Neutrophil (primary cell): Measurements from ENCODE around the gene SEMA3B.

Source experiments
- H3K27ac ChIP-seq: fragments of 200-600 bp; sonication (generic); 2 replicates; pipeline ENCODE4 v1.5.1; 2016; ENCODE audit warnings: mild to moderate bottlenecking, moderate library complexity
- H3K27me3 ChIP-seq: fragments of 200-600 bp; sonication (generic); 2 replicates; pipeline ENCODE4 v1.6.0; 2016; ENCODE audit warnings: mild to moderate bottlenecking
- H3K36me3 ChIP-seq: fragments of 200-600 bp; sonication (generic); 2 replicates; pipeline ENCODE4 v1.5.1; 2017
- H3K4me1 ChIP-seq, 2 experiments: fragments of 200-600 bp in 1 of 2; sonication (generic) in 1 of 2; 1 replicate in 1 of 2; 2 replicates in 1 of 2; pipeline versions ENCODE4 v1.5.1 to v1.6.1; 2013 to 2016; ENCODE audit warnings: low read depth in 1 of 2, low read length in 1 of 2, mild to moderate bottlenecking in 1 of 2, moderate library complexity in 1 of 2; ENCODE audit not compliant: control insufficient read depth in 1 of 2, insufficient read depth in 1 of 2
- H3K4me3 ChIP-seq, 2 experiments: fragments of 200-600 bp in 1 of 2; sonication (generic) in 1 of 2; 1 replicate in 1 of 2; 2 replicates in 1 of 2; pipeline ENCODE4 v1.5.1; 2013 to 2016; ENCODE audit warnings: low read depth in 1 of 2, low read length in 1 of 2, mild to moderate bottlenecking in 1 of 2, moderate library complexity in 1 of 2
- H3K9me3 ChIP-seq: fragments of 200-600 bp; sonication (generic); 2 replicates; pipeline ENCODE4 v1.5.1; 2016
- CTCF ChIP-seq: fragments of 200-600 bp; sonication (generic); IDR thresholded peaks from 2 replicates; pipeline ENCODE4 v1.5.1; 2016; ENCODE audit warnings: antibody characterized with exemption

SEMA3B gene

GRCh38 chr3:50263478-50264382 lies 5.2 kb upstream of the SEMA3B start:
- H3K9me3 ChIP-seq, result no peaks in the 10 kb centered on the region
- H3K27me3 ChIP-seq, result peaks cover 43% of the 10 kb centered on the region
- no peak overlapping the region for H3K4me3 ChIP-seq
- H3K36me3 ChIP-seq, result peaks cover 32% of the 10 kb centered on the region
- H3K4me1 ChIP-seq, result peaks cover 15 to 18% of the 10 kb centered on the region in 2 experiments
- H3K27ac ChIP-seq, result no peak overlapping the region
- no peak for TF ChIP-seq CTCF

- Histone ChIP-seq H3K27ac (no peak overlapping the region), H3K9me3 (no peaks in the 10 kb centered on the region), H3K4me3 (no peak overlapping the region)
These were observed 4.5 kb upstream of the SEMA3B start for GRCh38 chr3:50264383-50264963.

GRCh38 chr3:50264964-50265485 lies 3.9 kb upstream of the SEMA3B start:
- no peak for TF ChIP-seq CTCF
- peaks cover 49% of the 10 kb centered on the region for H3K27me3 ChIP-seq
- peaks cover 21% of the 10 kb centered on the region for H3K36me3 ChIP-seq
- H3K9me3 ChIP-seq, result no peaks in the 10 kb centered on the region
- peaks cover 9 to 11% of the 10 kb centered on the region in 2 experiments for H3K4me1 ChIP-seq
- no peak overlapping the region for H3K27ac ChIP-seq
- no peak overlapping the region for H3K4me3 ChIP-seq

More at GRCh38 chr3:50264383-50264963, 4.5 kb upstream of the SEMA3B start:
- TF ChIP-seq CTCF, result no peak
- H3K4me1 ChIP-seq, result peaks cover 13 to 16% of the 10 kb centered on the region in 2 experiments
- peaks cover 49% of the 10 kb centered on the region for H3K27me3 ChIP-seq
- H3K36me3 ChIP-seq, result peaks cover 24% of the 10 kb centered on the region

GRCh38 chr3:50265571-50265970 lies 3.4 kb upstream of the SEMA3B start:
- Histone ChIP-seq H3K27ac (no peak overlapping the region), H3K4me1 (peaks cover 5 to 6% of the 10 kb centered on the region in 2 experiments), H3K36me3 (peaks cover 21% of the 10 kb centered on the region), H3K9me3 (no peaks in the 10 kb centered on the region), H3K27me3 (peaks cover 49% of the 10 kb centered on the region), H3K4me3 (no peak overlapping the region)
- no peak for TF ChIP-seq CTCF

- TF ChIP-seq CTCF, result no peak
- Histone ChIP-seq H3K4me3 (no peak overlapping the region), H3K27ac (no peak overlapping the region), H3K36me3 (peaks cover 18% of the 10 kb centered on the region), H3K27me3 (peaks cover 49% of the 10 kb centered on the region), H3K9me3 (no peaks in the 10 kb centered on the region), H3K4me1 (peaks cover under 1 to 1% of the 10 kb centered on the region in 2 experiments)
These were observed 2.9 kb upstream of the SEMA3B start for GRCh38 chr3:50266017-50266416.
